Measurements from ENCODE around the gene SPACA4. TPM values are rescaled to one million over a fixed set of nuclear protein-coding genes. Genes with fewer than 3 reads are reported as not detected.
A peak's percentile ranks its signal among the peaks of the same experiment; 100 is the strongest.

The SPACA4 gene
- total and polyA plus RNA-seq, 9 of the 15 experiments (the other 6 are each of a cell fraction or from before 2014, with no cell fraction given): not detected

DNA sequence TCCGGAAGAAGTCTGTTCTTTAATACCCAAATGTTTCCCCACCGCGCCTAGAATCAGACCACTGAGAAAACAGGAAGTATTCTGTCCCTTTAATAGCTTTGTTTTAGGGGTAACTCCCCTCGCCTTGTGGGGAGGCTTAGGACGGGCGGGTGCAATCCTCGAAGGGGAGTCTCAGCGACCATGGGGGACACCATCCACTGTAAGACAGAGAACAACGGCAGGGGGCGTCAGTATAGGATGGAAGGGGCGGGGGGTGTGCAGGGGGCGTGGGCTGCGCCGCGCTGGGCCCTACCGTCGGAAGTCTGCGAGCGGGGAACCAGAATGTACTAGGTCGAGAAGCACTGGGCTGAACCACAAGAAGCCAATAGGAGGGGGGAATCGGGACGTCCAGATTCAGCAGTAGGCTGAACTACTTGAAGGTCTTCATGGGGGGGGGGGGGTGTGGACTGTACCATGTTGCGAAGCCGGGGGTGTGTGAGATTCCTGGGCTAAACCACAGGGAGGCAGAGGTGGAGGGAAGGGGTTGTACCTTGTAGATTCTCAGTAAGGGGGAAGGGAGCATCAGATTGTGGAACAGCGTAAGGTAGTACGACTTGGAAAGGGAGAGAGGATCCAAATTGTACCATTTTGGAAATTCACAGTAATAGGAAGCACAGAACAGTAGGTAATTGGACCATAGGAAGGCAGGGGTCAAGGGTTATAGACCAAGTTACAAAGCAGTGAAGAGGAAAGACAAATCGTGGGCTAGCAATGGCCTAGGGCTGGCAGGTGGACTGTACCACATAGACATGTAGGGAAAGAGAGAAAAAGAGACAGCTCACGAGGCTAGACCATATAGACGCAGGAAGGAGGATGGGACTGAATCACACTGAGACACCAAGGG lies 31.6 kb downstream of the SPACA4 start (continued):
- TF ChIP-seq, protein P1, sequence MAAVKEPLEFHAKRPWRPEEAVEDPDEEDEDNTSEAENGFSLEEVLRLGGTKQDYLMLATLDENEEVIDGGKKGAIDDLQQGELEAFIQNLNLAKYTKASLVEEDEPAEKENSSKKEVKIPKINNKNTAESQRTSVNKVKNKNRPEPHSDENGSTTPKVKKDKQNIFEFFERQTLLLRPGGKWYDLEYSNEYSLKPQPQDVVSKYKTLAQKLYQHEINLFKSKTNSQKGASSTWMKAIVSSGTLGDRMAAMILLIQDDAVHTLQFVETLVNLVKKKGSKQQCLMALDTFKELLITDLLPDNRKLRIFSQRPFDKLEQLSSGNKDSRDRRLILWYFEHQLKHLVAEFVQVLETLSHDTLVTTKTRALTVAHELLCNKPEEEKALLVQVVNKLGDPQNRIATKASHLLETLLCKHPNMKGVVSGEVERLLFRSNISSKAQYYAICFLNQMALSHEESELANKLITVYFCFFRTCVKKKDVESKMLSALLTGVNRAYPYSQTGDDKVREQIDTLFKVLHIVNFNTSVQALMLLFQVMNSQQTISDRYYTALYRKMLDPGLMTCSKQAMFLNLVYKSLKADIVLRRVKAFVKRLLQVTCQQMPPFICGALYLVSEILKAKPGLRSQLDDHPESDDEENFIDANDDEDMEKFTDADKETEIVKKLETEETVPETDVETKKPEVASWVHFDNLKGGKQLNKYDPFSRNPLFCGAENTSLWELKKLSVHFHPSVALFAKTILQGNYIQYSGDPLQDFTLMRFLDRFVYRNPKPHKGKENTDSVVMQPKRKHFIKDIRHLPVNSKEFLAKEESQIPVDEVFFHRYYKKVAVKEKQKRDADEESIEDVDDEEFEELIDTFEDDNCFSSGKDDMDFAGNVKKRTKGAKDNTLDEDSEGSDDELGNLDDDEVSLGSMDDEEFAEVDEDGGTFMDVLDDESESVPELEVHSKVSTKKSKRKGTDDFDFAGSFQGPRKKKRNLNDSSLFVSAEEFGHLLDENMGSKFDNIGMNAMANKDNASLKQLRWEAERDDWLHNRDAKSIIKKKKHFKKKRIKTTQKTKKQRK (IDR thresholded peaks at IDR 0.05; ENCODE audit: borderline replicate concordance, low read depth, low read length): no peak
- TF ChIP-seq, protein P2, sequence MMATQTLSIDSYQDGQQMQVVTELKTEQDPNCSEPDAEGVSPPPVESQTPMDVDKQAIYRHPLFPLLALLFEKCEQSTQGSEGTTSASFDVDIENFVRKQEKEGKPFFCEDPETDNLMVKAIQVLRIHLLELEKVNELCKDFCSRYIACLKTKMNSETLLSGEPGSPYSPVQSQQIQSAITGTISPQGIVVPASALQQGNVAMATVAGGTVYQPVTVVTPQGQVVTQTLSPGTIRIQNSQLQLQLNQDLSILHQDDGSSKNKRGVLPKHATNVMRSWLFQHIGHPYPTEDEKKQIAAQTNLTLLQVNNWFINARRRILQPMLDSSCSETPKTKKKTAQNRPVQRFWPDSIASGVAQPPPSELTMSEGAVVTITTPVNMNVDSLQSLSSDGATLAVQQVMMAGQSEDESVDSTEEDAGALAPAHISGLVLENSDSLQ (IDR thresholded peaks at IDR 0.05): peak; percentile 30; the same call in 1 of the 2 replicates
- TF ChIP-seq EHMT2 (IDR thresholded peaks at IDR 0.05) (peak; percentile 55; the same call in 1 of the 2 replicates), SMARCA4 (IDR thresholded peaks at IDR 0.05) (peak; percentile 36), TAF9B (IDR thresholded peaks at IDR 0.05; ENCODE audit: partially characterized antibody) (no peak), TAF7 (tag; IDR thresholded peaks at IDR 0.05) (0 out of 2 replicates have a peak, but pooled peaks have one; percentile 8), MTA1 (IDR thresholded peaks at IDR 0.05; ENCODE audit: borderline replicate concordance) (0 out of 2 replicates have a peak, but pooled peaks have one; percentile 11), ATF7 (IDR thresholded peaks at IDR 0.05) (peak; percentile 99)
- TF ChIP-seq, protein P3, sequence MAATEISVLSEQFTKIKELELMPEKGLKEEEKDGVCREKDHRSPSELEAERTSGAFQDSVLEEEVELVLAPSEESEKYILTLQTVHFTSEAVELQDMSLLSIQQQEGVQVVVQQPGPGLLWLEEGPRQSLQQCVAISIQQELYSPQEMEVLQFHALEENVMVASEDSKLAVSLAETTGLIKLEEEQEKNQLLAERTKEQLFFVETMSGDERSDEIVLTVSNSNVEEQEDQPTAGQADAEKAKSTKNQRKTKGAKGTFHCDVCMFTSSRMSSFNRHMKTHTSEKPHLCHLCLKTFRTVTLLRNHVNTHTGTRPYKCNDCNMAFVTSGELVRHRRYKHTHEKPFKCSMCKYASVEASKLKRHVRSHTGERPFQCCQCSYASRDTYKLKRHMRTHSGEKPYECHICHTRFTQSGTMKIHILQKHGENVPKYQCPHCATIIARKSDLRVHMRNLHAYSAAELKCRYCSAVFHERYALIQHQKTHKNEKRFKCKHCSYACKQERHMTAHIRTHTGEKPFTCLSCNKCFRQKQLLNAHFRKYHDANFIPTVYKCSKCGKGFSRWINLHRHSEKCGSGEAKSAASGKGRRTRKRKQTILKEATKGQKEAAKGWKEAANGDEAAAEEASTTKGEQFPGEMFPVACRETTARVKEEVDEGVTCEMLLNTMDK (IDR thresholded peaks at IDR 0.05; ENCODE audit: borderline replicate concordance, insufficient read depth, low read depth, low read length, poor library complexity, severe bottlenecking): peak; percentile 61
- TF ChIP-seq, protein P4, sequence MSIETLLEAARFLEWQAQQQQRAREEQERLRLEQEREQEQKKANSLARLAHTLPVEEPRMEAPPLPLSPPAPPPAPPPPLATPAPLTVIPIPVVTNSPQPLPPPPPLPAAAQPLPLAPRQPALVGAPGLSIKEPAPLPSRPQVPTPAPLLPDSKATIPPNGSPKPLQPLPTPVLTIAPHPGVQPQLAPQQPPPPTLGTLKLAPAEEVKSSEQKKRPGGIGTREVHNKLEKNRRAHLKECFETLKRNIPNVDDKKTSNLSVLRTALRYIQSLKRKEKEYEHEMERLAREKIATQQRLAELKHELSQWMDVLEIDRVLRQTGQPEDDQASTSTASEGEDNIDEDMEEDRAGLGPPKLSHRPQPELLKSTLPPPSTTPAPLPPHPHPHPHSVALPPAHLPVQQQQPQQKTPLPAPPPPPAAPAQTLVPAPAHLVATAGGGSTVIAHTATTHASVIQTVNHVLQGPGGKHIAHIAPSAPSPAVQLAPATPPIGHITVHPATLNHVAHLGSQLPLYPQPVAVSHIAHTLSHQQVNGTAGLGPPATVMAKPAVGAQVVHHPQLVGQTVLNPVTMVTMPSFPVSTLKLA (conservative IDR thresholded peaks at IDR 0.05): peak; percentile 80 to 90; a peak in 3 of 4 replicates
- TF ChIP-seq, protein P5, sequence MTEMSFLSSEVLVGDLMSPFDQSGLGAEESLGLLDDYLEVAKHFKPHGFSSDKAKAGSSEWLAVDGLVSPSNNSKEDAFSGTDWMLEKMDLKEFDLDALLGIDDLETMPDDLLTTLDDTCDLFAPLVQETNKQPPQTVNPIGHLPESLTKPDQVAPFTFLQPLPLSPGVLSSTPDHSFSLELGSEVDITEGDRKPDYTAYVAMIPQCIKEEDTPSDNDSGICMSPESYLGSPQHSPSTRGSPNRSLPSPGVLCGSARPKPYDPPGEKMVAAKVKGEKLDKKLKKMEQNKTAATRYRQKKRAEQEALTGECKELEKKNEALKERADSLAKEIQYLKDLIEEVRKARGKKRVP (CRISPR knock-in tag; IDR thresholded peaks at IDR 0.05): no peak
- TF ChIP-seq, protein P6, sequence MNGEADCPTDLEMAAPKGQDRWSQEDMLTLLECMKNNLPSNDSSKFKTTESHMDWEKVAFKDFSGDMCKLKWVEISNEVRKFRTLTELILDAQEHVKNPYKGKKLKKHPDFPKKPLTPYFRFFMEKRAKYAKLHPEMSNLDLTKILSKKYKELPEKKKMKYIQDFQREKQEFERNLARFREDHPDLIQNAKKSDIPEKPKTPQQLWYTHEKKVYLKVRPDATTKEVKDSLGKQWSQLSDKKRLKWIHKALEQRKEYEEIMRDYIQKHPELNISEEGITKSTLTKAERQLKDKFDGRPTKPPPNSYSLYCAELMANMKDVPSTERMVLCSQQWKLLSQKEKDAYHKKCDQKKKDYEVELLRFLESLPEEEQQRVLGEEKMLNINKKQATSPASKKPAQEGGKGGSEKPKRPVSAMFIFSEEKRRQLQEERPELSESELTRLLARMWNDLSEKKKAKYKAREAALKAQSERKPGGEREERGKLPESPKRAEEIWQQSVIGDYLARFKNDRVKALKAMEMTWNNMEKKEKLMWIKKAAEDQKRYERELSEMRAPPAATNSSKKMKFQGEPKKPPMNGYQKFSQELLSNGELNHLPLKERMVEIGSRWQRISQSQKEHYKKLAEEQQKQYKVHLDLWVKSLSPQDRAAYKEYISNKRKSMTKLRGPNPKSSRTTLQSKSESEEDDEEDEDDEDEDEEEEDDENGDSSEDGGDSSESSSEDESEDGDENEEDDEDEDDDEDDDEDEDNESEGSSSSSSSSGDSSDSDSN (IDR thresholded peaks at IDR 0.05; ENCODE audit: borderline replicate concordance in 1 of 2, low read depth in 2 of 2, low read length in 2 of 2): no peak
